COLO668 (cell line): ENCODE data around the gene RAB4B.
"Not testable (repeated sequence)": the region's sequence is repeated elsewhere in the genome, so short reads cannot be mapped to it uniquely, and the experiment has no call there.

Experiments used
- DNase-seq: peaks from one replicate; lab custom pipeline; 2025; ENCODE audit not compliant: unreplicated experiment; lab: John Stamatoyannopoulos, UW

RAB4B gene

DNA sequence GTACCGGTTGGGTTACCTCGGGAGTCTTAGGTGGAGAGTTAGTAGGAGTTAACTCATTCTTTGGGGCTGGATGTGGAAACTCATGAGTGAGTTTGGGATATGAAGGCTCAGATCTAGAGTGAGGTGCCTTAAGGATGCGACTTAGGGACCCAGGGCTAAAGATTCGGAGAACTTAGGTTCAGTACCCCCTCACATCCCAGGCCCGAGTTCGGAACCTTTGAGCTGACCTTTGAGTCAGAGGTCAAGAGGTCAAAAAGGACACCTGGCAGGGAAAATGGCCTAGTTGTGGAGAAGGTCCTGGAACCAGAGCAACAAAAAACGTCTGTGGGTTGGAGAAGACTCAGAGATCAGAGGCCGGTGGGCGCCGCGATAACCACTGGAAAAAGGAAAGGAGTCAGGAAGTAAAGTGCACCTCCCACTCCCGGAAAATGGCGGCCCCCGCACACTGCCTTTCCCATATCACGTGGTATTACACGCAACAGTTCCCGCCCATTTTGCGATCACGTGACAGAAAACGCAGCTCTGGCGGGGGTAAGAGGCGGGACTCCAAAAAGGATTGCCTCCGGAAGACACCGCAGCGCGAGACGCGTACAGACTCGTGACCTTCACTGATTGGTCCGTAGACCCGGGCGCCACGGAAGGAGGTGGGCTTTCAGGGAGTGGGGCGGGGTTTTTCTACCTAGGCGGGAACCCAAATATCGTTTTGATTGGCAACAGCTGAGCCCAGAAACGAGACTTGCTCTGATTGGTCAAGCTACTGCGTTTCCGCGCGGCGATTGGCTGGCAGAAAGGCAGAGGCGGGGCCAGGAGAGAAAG lies 27.8 kb upstream of the RAB4B start, which contains the start of gene ACTMAP:
Gene ACTMAP (minus strand): TSS at position 420 of the 816 bp plus-strand sequence. CDS start 674 bp downstream, outside the sequence.
- DNase-seq = peak; percentile 99

DNA sequence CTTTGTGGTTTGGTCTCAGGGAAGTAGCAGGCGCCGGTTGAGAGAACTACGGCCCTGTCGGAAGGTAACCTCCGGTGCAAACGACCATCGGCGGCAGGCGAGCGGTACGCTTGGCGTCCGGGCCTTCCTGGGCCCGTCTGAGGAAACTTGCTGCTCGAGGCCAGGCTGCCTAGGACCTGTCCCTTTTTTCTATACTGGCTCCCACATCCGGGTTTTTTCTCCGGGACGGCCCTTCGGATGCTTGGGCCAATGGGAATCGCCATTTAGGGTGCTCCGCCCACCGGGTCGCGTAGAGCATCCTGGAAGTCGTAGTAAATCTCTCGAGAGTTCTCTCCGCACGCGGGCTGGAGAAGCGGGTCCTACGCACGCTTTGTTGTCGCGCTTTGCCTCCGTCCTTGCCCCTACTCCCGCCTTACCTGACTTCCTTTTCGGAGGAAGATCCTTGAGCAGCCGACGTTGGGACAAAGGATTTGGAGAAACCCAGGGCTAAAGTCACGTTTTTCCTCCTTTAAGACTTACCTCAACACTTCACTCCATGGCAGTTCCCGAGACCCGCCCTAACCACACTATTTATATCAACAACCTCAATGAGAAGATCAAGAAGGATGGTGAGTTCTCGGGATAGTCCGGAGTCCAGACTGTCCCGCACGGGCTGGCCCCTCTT lies 27.0 kb upstream of the RAB4B start, which contains the start of gene SNRPA:
Gene SNRPA (plus strand): TSS at position 330 of the 664 bp plus-strand sequence. CDS start 206 bp downstream, at position 536.
- peak; percentile 96 for DNase-seq

DNA sequence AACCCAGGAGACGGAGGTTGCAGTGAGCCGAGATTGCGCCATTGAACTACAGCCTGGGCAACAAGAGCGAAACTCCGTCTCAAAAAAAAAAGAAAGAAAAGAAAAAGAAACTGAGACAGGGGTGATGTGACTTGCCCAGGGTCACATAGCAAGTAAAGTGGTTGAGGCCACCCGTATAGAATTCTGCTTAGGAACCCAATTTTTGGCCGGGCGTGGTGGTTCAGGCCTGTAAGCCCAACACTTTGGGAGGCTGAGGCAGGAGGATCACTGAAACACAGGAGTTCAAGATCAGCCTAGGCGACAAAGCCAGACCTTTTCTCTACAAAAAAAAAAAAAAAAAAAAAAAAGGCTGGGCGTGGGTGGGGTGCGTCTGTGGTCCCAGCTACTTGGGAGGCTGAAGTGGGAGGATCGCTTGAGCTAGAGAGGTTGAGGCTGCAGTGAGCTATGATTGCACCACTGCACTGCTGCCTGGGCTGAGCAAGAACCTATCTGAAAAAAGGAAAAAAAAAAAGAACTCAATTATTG lies 25.7 kb upstream of the RAB4B start:
- no peak for DNase-seq

DNA sequence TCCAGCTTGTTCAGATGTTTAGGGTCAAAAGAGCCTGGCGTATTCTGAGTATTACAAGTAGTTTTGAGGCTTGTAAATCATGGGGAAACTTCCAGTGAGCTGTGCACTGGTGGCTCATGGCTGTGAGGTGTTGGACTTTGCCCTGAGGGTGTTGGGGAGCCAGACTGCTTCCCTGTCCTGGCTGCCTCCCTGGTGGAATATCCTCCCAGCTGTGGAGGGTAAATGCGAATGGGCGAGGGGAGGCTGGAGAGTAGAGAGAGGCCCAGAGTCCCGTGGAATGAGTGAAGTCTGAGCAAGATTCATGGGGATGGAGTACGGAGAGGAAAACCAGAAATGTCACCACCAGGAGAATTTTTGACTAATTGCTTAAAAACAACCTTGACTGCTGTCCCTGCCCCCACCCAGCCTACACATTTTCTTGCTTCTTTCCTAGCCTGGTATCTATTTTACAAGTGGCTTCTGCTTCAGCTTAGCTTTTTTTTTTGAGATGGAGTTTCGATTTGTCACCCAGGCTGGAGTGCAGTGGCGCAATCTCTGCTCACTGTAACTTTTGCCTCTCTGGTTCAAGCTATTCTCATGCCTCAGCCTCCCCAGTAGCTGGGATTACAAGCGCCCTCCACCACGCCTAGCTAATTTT lies 23.3 kb upstream of the RAB4B start:
- peak; percentile 36 for DNase-seq

DNA sequence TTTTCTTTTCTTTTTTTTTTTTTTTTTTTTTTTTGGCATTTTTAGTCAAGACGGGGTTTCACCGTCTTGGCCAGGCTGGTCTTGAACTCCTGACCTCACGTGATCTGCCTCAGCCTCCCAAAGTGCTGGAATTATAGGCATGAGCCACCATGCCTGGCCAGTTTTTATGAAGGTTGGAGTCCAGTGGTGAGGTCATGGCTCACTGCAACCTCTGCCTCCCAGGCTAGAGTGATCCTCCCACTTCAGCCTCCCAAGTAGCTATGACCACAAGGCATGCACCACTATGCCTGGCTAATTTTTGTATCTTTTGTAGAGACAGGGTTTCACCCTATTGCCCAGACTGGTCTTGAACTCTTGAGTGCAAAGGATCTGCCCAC lies 22.8 kb upstream of the RAB4B start:
- DNase-seq = no peak

DNA sequence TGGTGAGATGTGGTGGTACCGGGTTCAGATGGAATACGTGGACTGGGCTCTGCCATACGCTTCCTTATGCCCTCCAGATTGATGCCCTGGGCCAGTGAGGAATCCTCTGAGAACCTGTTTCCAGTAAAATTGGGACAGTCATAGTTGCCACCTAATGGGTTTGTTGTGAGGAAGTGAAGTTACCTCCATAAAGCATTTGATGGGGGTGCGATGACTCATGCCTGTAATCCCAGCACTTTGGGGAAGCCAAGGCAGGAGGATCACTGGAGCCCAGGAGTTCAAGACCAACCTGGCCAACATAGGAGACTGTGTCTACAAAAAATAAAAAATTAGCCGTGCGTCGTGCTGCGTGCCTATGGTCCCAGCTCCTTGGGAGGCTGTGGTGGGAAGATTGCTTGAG lies 22.3 kb upstream of the RAB4B start:
- DNase-seq = no peak

DNA sequence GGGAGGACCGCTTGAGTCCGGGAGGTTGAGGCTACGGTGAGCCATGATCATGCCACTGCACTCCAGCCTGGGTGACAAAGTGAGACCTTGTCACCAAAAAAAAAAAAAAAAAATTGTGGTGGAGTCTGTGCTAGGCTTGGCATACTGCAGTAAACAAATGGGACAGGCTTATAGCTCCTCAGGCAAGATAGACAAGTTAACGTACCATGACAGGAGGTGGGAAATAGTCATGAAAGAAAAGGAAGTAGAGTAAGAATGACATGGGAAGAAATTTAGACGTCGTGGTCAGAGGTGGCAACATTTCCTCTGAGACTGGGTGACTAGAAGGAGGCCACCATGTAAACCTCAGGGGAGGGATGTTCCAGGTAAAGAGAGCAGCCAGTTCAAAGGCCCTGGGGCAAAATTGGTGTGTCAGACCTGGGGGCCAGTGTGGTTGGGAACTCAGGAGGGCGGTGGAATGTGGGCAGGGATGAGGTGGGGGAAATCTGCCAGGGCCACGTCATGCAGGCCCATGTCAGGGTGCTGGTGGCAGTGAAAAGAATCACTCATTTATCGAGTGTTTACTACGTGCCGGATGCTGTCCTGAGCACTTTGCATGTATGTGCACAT lies 21.4 kb upstream of the RAB4B start:
- no peak for DNase-seq

DNA sequence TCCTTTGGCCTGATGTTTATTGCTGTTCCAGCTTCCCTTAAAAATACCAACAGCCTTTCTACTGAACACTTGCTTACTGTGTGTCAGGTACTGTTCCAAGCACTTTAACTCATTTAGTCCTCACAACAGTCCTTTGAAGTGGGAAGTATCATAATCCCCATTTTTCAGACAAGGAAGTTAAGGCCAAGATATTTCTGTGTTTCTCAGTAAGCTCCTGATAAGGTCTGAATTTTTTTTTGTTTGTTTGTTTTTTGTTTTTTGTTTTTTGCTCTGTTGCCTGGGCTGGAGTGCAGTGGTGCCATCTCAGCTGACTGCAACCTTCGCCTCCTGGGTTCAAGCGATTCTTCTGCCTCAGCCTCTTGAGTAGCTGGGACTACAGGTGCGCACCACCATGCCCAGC lies 19.6 kb upstream of the RAB4B start:
- DNase-seq = no peak

DNA sequence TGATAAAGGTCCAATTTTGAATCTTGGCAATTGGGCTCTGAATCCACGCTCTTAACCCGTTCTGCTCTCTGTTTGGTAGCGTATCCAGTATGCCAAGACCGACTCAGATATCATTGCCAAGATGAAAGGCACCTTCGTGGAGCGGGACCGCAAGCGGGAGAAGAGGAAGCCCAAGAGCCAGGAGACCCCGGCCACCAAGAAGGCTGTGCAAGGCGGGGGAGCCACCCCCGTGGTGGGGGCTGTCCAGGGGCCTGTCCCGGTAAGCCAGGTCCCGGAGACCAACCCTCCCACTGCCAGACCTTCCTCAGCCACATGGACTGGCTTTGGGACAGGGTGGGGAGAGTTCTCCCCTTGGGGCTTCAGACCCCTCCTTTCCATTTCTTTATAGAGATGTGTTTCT lies 18.7 kb upstream of the RAB4B start:
- no peak for DNase-seq

DNA sequence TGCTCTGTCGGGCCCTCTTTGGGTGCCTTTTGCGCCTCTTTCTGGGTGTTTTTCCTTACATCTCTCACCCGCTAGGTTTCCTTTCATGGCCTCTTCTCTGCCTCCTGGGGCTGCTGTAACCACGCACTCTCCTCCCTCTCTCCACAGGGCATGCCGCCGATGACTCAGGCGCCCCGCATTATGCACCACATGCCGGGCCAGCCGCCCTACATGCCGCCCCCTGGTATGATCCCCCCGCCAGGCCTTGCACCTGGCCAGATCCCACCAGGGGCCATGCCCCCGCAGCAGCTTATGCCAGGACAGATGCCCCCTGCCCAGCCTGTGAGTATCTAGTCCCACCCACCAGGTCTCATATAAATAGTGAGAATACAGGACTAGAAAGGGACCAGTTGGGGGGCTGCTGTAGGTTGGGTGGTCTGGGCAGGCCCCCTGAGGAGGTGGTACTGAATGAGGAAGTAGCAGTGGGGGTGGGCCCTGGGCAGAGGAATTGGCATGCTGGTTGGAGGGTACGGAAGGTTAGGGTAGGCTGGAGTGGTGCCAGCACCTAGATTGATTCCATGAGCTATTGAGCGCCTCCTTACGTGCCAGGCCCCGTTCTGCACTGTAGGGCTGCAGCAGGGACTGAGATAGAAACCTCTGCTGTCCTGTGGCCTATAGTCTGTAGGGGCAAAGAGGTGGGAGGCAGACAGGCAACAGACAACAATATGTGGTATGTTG lies 15.1 kb upstream of the RAB4B start:
- DNase-seq = no peak

DNA sequence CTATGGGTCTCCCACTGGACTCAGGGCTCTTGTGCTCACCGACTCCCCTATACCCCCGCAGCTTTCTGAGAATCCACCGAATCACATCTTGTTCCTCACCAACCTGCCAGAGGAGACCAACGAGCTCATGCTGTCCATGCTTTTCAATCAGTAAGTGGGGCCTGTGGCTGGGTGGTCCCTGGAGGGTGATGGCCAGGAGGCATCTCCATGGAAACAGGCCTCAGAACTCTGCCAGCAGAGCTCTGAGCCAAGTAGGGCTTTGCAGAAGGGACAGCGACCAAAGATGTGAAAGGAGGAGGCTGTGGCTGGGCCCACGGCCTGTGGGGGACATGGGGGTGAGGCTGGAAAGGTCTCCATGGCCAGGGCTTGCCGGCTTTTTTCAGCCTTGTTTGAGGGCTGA lies 14.5 kb upstream of the RAB4B start:
- no peak for DNase-seq

DNA sequence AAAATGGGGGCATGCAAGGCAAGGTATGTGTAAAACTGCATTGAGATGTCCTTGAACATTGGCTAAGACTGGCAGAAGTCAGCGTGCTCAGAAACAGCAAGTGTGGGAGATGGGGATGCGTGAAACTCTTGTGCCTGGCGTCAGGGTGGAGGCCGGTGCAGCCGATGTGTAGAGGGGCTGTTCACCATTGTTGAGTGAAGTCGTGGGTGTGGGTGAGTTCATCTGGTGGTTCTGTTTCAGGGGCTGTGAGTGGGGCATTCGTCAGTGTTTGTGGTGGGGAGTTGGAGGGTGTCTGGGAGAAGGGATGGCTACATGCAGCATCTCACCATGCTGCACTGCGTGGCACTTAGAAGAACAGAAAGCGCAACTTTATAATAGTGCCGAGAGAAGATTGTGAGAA lies 14.1 kb upstream of the RAB4B start:
- no peak for DNase-seq

DNA sequence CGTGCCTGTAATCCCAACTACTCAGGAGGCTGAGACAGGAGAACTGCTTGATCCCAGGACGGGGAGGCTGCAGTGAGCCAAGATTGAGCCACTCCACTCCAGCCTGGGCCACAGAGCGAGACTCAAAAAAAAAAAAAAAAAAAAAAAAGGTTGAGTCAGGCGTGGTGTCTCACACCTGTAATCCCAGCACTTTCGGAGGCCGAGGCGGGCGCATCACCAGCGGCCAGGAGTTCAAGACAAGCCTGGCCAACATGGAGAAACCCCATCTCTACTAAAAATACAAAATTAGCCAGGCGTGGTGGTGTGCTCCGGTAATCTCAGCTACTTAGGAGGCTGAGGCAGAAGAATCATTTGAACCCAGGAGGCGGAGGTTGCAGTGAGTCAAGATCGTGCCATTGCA lies 11.7 kb upstream of the RAB4B start:
- not testable (repeated sequence) for DNase-seq

DNA sequence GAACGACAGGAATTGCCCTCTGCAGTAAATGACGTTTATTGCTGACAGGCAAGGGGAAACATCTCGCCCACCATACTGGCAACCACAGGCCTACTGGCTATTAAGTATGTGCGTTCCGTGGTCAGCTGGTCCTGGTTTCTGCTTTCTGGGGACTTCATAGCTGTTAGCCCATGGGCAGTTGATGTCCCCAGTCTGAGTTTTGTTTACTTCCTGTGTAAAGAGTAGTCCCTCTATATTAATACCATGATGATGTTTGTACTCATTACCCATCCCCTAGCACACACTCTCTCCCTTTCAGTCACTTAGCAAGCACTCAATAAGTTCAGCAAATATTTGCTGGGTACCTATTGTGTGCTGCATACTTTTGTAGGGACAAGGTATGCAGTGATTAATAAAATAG lies 9.2 kb upstream of the RAB4B start:
- DNase-seq = no peak

DNA sequence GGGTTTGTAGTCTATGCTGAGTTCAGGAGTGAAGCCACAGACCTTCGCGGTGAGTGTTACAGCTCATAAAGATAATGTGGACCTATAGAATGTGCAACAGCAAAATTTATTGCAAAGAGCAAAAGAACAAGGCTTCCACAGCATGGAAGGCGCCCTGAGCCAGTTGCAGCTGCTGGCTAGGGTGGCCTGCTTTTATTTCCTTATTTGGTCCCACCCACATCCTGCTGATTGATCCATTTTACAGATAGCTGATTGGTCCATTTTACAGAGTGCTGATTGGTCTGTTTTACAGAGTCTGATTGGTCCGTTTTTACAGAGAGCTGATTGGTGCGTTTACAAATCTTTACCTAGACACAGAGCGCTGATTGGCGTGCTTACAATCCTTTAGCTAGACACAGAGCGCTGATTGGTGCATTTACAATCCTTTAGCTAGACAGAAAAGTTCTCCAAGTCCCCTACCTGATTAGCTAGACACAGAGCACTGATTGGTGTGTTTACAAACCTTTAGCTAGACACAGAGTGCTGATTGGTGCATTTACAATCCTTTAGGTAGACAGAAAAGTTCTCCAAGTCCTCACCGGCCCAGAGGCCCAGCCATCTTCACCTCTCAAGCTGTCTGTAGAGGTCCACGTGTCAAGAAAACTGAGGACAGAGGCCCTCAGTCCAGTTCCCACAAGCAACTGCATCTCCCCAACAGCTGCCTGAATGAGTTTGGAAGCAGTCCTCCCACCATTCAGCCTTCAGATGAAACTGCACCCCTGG lies 6.8 kb upstream of the RAB4B start:
- not testable (repeated sequence) for DNase-seq

DNA sequence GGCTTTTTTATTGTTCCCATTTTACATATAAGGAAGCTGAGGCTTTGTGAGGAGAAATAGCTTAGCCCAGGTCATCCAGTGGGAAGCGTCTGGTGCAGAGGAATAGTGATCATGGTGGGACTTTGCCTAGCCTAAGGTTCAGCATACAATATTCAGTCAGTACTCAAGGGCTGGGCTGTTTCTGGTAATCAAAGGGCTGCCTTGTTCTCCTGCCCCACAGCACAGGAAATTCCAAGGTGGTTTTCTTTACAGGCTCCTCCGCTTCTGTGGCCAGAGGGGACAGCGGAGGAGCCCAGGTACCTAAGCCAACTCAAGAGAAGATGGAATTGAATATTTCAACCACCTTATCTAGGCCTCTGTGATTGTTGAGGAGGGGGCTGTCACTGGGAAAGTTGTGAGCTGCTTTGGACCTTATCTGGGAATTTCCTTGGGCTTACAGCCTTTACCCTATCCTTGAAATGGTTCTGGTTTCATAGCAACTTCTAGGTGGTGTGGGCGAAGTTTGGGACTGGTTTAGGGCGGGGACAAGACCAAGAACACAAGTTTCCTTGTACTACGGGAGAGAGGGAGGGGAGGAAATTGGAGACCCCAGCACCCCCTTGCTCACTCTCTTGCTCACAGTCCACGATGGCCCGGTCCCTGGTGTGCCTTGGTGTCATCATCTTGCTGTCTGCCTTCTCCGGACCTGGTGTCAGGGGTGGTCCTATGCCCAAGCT lies 3.0 kb upstream of the RAB4B start, which contains the start of gene MIA:
Gene MIA (plus strand): TSS at position 606 of the 716 bp plus-strand sequence. CDS start 22 bp downstream, at position 628.
- DNase-seq = no peak

DNA sequence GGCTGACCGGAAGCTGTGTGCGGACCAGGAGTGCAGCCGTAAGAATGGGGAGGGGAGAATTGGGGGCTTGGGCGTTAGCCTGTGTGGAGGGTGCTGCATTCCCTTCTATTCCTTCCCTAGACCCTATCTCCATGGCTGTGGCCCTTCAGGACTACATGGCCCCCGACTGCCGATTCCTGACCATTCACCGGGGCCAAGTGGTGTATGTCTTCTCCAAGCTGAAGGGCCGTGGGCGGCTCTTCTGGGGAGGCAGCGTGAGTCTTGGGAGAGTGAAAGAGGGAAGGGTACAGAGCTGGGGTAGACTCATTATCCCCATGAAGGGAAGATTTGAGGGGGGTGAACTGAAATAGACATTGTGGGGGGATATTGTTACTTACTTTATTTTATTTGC lies 2.4 kb upstream of the RAB4B start:
- DNase-seq = no peak

DNA sequence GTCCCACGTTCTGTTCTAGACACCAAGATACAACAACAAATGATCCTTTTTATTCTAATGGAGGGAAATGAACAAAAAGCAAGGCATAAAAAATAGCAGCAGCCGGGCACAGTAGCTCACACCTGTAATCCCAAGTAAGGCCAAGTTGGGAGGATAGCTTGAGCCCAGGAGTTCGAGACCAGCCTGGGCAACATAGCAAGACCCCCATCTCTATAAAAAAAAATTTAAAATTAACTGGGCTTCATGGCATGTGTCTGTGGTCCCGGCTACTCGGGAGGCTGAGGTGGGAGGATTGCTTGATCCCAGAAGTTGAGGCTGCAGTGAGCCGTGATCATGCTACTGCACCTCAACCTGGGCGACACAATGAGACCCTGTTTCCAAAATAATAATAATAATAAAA lies 1.7 kb upstream of the RAB4B start:
- no peak for DNase-seq
